GM19372 (cell line): ENCODE measurements around the gene METTL24.

Experiments used
- ATAC-seq: cut with Tn5 transposase; IDR thresholded peaks from one replicate; pipeline ENCODE4 v1.9.1; 2021; ENCODE audit warnings: mild to moderate bottlenecking, low read depth, moderate library complexity; ENCODE audit not compliant: unreplicated experiment

The METTL24 gene

DNA sequence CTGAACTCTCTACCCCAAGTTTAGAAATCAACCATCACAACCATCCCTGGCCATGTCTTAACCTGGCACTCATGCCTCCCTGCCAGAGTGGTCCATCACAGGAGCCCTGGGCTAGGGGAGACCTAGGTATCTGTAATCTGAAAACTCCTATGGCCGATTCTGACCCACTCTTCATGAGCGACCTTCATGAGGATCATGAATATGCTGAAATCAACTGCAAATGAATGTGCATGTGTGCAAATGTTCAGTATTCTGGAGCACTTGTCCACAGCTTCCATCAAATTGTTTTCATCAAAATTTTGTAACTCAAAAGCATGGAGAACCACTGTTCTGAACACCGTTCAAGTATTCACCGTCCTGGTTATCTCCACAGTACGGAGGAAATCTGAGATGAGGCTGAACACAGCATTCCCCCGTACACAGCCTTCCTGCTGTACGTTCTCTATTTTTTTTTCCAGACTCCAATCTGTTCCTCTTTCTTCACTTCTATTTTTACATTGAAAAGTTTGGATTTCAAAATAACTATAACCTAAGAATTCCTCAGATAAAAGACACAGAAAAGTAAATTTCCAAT, 17.7 kb downstream of the METTL24 start:
- no peak for ATAC-seq

DNA sequence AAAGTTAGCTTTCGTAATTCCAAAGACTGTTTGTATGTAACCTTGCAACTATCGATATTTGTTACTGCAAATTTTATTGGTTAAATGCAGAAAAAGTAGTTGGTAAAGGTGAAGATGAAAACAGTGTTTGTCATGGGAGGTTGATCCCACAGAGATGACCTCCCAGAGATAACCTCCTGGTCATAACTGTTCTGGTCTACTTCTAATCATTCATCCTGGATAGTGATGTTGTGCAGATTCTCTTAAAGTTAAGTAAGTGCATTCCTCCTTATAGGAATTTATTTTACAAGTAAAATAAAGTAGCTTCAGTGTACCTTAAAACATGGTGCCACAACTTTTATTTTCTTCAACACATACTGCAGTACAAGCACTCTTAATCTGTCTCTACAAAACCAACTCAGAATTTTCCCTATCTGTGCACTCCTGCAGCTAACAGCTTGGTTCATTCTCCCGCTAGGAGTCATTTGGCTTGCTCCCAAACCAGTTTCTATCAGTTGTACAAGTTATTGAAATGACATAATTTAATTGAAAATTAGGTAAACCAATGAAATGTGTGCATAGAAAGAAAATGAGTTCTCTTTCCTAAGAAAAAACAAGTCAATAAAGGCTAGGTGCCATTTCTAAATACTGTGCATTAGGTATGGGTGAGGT, 19.2 kb downstream of the METTL24 start:
- ATAC-seq, result no peak

DNA sequence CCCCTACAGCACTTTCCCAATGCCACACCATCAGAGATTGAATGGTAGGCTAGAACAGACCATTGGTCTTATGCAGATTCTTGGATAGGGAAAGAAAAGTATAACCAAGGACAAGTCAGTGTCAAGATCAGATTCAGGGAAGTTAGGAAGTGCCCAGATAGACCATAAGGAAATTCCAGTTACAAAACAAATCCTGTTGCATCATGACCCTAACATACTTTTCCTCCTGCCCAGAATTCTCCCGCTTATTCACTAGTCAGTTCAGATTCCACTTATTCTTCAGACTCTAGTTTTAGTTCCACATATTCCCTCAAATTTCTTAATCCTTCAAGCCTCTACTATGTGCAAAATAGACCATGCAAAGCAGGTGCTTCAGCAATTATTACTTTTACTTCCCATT, 20.7 kb downstream of the METTL24 start:
- no peak for ATAC-seq

DNA sequence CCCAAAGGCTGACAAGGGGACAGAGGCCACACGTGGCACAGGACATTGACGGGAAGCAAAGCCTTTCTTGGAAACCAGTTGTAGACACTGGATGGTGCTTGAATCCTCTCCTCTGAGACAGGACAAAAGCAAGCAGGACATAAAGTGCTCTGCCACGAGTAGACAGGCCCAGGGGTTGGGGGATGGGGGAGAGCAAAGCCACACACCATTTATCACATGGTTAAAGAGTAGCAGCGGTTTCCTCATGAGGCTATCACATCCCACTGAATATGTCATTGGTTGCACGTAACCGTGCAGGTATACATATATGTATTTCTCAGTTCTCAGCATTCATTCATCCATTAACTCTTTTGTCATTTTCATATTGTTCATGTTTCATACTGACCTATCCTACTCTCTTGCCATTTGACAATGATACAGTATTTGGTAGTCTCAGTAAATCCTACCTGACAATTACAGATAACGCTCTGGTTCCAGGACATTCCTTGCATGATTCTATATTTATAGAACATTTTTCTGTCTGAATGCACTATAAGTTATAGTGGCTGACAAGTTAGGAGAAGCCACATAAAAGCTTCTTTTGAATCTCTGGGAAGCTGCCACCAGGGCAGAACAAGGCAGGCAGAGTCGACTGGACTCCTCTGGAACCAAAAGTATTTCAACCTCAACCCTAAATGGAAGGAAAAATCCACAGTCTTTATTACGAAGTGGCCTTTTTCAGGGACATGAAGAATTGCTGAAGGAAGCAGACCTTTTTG, 23.5 kb downstream of the METTL24 start:
- ATAC-seq, result no peak

DNA sequence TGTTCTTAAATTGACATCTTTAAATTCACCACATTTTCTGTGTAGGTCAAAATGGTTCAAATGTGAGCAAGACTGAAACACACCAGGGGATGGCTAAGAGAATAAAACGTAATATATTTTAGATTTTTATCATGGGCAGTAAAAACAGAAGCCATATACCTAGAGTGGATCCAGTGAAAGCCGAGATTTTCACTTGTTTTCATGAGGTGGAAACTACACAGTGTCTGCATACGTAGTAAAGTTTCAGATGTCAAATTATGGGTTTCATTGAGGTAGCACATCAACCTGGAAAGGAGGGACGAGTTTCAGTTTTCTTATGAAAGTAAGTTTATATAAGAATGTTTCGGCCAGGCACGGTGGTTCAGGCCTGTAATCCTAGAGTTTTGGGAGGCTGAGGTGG, 25.9 kb downstream of the METTL24 start:
- no peak for ATAC-seq

DNA sequence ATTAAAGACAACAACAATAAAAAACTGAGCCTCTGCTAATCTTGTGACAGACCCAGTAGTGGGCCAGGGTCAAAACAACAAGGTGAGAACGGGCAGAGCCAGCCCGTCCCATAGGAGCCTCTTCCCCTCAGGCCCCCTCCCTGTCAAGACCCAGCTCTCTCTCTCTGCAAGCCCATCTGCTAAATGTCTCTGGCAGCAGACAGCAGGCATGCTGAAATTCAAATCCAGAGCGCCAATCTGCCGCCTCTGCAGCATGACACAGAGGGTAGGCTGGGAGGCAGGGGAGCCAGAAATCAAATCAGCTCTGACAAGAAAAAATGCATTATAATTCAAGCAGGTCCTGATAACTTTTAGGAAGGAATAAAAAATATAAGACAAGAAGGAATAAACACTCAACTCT, 26.3 kb downstream of the METTL24 start:
- ATAC-seq, result no peak

DNA sequence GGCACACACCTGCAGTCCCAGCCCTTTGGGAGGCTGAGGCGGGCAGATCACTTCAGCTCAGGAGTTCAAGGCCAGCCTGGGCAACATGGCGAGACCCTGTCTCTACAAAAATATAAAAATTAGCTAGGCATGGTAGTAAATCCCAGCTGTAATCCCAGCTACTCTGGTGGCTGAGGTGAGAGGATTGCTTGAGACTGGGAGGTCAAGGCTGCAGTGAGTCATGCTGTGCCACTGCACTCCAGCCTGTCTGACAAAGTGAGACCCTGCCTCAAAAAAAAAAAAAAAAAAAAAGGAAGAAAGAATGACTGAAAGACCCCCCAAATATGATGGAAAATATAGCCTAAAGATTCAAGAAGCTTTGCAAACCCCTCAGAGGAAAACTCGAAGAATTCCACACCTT, 26.8 kb downstream of the METTL24 start:
- ATAC-seq, result no peak

DNA sequence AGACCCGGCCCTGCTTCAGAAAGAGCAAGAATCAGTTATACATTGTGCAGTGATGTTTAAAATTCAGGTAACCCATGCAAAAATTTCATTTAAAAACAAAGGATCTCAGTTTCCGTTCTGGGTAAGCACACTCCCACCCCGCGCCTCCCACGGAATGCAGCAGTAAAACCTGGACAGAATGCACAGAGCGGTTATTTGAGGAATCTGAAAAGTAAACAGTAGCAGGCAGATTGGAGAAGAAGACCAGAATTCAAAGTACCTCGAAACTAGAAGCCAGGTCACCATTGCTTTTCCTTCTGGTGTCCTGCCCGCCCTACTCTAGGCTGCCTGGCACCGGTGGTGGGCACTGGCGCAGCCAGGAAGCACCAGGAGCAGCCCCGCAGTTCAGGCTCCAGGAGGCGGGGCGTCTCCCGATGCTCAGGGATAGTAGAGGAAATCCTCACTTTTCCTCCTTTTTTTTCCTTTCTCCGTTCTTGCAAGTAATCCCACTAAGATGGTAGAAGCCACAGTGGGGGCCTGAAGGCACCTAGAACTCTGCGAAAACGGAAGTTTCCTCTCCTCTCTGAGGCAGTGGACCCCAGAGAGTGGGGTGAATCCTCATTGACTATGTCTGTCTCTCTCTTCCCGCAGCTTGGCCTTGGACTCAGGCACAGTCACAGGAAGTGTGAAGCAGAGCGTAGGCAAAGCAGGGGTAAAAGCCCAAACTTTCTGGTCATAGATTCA, 28.3 kb downstream of the METTL24 start:
- ATAC-seq, result no peak

DNA sequence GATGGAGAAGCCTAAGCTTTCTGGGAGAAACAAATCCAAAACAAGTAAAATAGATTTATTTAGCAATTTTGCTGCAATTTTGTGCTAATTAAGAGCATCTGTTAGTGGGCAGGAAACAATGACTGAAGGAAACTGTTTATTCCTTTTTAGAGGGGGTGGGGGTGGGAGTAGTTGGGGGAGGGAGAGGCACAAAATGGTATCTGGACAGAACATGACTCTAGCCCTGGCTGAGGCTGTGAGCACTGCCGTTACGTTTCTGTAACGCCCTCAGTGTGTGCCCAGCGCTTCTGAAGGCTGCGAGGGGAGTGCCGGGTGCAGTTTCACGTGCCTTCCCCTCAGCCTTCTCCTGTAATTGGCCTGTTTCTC, 28.8 kb downstream of the METTL24 start:
- ATAC-seq, result no peak

DNA sequence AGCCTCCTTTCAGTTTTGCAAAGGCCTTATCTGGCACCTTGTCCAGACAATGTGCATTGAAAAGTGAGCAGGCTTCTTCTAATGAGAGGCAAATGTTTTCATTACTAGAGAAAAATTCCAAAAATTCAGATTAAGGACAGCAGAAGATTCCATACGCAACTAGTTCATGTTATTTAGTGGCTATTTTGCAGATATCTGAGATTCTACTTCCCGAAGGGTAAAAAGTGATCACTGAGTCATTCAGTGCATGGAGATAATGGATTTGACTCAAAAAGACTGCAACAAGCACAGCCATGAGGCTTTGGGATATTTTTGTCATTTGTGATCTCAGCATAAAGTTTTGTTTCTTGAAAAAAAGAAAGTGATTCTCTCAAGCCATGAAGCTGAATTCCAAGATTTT, 29.9 kb downstream of the METTL24 start:
- no peak for ATAC-seq

DNA sequence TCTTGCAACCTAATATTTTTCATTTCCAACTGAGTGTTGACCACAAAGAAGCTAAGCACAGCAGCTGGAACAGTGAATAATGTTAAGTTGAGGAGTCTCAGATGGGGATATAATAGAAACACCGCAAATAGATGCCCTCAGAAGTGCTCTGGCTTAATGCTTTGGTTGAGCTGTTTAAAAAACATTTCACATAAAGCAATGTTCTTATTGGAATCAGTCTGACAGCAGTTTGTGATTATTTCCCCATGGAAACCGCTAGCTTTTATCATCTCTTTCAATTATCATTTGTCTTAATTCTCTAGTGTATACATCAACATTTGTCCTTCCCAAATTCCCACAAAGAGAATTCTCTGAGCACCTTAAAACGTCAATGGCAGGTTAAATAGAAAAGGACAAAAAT, 30.8 kb downstream of the METTL24 start:
- no peak for ATAC-seq

DNA sequence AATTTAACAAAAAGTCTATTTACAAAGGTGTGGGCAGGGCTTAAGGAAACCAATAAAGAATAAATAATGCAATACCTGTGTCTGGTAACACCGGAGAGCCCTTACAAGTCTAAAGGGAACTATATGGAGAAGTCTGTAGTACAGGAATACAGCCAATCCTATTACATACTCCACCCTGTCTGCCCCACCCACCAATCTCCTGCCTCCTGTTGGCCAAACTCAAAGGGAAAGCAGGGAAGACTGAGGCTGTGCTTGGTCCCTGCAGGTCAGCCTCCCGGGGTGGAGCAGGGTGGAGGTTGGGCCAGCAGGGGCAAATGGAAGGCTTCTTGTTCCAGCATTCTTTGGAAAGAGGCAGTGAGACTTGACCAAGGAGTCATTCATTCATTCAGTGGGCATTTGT, 31.5 kb downstream of the METTL24 start:
- no peak for ATAC-seq

DNA sequence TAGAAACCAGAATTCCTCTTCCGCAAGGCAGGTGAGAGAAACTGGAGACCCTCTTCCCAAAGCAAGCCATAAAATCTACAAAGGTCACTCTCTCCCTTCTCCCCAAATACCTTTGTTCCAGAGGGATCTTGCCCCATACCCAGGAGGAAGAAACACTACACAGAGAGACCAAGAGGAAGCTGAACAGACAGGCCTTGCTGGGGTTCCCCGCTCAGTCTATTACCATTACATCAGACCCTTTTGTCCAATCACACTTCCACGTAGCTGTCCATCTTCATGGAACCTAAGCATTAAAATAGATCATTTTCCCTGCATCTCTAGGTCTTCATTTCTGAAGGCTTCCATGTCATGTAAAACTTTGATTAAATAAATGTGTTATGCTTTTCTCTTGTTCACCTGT, 32.1 kb downstream of the METTL24 start:
- ATAC-seq, result no peak

DNA sequence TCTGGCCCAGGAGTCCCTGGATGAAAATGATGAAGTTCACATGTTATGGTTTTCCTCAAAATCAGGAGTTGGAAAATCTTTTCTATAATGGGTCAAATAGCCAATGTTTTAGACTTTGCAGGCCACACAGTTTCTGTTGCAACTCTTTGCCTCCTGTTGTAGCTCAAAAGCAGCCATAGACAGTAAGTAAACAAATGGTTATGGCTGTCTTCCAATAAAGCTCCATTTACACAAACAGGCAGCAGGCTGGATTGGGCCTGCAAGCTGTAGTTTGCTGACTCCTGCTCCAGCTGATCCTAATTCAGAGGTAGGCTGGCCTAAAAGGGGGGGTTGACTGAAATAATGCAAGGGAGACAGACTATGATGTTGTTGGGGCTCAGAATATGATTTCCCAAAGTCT, 33.0 kb downstream of the METTL24 start:
- no peak for ATAC-seq

DNA sequence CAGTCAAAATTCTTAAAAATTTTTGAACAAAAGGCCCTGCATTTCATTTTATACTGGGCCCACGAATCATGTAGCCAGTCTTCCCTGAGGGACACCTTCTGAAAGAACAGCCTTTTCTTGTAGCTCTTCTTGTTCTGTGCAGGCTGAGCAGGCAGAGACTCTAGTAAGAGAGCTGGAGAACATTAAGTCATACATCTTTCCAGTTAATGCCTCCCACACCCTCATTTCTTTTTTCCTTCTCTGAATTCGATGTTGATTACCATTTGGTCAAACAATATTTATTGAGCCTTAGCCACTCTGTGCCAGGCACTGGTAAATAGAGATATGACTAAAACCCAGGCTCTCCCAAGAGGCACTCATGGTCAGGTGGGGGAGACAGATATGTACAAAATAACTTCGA, 33.6 kb downstream of the METTL24 start:
- no peak for ATAC-seq

DNA sequence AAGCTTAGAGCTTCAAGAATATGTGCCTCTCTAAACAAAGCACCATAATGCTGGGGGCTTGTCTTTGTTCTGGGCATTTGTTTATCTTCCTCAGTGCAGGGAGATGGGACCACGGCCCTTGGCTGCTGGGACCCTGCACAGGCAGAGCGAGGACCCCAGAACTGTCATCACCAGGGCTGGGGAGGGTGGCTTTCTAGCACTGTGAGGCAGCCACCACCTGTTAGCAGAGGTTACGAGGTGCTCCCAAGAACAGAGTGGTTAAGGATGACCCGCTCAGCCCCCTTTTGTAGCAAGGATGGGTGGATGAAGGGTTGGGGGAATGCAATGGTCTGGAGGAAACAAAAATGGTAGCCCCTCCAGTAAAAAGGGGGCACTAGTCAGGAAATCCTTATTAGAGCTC, 34.9 kb downstream of the METTL24 start:
- no peak for ATAC-seq

DNA sequence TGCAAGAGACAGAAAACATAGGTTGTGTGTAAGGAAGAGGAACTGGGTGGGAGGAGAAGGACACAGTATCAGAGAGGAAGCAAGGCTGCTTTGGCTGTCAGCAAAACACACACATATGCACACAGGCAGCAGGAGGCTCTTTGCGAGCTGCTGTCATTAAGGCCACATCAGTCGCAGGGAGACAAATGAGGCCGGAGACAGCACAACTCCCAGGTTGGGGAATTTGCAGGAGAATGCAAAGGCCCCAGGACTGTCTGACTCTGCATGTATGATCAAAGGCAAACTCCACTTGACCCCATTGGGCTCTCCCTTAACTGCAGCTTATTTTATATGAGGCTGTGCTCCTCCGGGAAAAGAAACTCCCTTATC, 35.3 kb downstream of the METTL24 start:
- ATAC-seq, result no peak

DNA sequence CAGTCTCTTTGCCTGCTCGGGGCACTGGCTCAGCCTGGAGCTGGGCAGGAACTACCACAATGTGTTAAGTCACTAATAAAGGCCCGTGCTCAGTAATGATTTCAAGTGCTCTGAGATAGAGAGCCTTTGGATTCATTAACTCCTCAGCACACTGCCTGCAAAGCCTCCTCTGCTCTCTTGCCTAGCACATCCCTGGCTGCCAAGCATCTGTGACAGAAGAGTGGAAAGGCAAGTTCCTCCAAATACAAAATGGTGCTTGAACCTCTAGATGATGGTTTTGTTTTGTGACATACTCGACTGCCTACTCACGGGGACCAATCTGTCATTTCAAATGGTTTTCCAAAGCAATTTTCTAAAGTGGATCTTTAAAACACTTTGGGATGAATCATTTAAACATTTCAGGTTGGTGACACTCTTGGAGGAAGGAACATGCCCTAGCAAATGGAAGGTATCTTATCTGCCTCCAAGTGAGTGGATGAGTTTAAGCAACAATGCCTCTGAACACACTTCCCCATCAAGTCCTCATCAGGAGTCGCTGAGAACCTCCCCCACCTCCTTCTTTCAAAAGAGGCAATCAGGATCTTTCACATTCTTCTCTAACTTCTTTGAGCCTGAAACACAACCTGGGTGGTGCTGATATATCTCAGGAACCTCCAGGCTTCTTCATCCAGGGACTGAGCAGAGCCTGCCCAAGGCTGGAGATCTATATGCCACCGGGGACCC, 35.8 kb downstream of the METTL24 start:
- no peak for ATAC-seq

DNA sequence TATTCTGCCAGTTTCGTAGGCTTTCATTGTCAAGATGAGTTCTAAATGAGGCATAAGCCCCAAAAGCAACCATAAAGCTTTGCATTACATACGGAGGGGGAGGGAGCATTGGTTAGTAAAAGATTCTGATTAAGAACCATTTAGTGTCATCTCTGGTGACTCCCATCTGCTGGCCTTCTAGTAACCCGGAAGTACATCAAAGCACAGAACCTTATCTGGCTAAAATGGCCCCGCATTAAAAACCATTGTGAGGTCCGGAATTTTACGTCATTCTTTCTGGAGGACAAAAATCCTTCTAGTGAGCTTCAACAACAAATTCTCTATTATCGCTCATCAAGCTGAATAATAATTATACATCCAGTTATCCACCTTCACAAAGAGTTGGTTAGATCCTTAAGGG, 37.8 kb downstream of the METTL24 start:
- no peak for ATAC-seq

DNA sequence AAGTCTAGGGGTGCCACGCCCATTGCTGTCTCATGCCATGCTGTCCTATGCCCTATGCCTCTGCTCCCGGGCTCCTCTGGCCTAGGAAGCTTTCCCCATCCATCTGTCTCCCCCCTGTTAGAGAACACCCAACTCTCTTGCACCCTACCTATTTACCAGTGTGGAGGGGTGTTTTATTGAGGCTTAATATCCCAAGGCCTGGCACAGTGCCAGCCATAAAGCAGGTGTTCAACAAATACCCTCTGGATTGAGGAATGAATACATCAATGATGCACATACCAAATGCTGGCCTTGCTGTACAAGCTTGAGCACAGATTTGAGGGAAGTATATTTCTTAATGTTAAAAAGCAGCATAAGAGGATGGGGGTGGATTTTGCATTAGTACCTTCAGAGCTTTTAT, 38.3 kb downstream of the METTL24 start:
- no peak for ATAC-seq

DNA sequence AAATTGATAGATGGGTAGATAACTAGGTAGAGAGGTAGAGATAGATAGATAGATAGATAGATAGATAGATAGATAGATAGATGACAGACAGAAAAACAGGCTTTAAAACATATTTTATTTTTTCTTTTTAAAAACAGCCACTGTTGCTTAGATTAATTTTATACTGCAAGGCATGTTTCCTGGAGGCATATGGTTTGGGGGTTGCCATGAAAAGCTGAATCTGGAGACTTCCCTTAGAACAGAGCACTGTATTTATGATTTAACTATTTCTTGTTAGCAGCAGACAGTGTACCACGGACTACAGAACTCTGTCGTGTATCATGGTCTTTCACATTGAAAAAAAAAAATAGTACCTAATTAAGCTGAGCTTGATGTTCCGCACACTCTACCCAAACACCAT, 38.8 kb downstream of the METTL24 start:
- ATAC-seq, result no peak
